ENCODE results near the gene PCDHGA3.

DNA sequence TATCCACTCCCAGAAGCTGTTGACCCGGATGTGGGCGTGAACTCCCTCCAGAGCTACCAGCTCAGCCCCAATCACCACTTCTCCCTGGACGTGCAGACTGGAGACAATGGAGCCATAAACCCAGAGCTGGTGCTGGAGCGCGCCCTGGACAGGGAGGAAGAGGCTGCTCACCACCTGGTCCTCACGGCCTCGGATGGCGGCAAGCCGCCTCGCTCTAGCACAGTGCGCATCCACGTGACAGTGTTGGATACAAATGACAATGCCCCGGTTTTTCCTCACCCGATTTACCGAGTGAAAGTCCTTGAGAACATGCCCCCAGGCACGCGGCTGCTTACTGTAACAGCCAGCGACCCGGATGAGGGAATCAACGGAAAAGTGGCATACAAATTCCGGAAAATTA lies 49.6 kb downstream of the PCDHGA3 start:
- TF ChIP-seq POLR2A (IDR thresholded peaks at IDR 0.05) (no peak), CTCF (IDR thresholded peaks at IDR 0.05) (no peak)
